ENCODE data around the gene AK9. TPM values are rescaled to one million over a fixed set of nuclear protein-coding genes. Genes with fewer than 3 reads are reported as not detected.
"Not testable (repeated sequence)": the region's sequence is repeated elsewhere in the genome, so short reads cannot be mapped to it uniquely, and the experiment has no call there.

AK9 gene
- total RNA-seq, 1 experiment from 2014 or later = 2.6 TPM

GRCh38 chr6:109714166-109714565 is 23.2 kb upstream of the AK9 start:
- intact Hi-C loops (cut with micrococcal nuclease; ENCODE audit: unreplicated experiment) = no loop called here
- Histone ChIP-seq H3K4me3 (ENCODE audit: low read depth, low read length, poor library complexity, severe bottlenecking) (no peak overlapping the region), H3K36me3 (ENCODE audit: insufficient read depth, low read length, poor library complexity, severe bottlenecking) (no peaks in the 10 kb centered on the region), H3K27ac (ENCODE audit: low read depth, low read length, poor library complexity, severe bottlenecking) (no peak overlapping the region), H3K9me3 (ENCODE audit: low read depth, low read length, poor library complexity, severe bottlenecking) (no peaks in the 10 kb centered on the region), H3K27me3 (replicated peaks; ENCODE audit: insufficient read depth, low read depth, low read length, poor library complexity) (no peaks in the 10 kb centered on the region), H3K4me1 (ENCODE audit: insufficient read depth, low read length, poor library complexity, severe bottlenecking) (peaks cover 3% of the 10 kb centered on the region)
- no peak for DNase-seq (ENCODE audit: low spot score)
- POLR2A ChIA-PET (ENCODE audit: low non-redundant PET) = no interaction called here
- BruUV-seq (replicated peaks) = no TSS peak
- CTCF ChIA-PET = no interaction called here
- no peak for TF ChIP-seq CTCF (conservative IDR thresholded peaks at IDR 0.05; ENCODE audit: low read depth, low read length)
- no peak for TF ChIP-seq EZH2 (IDR thresholded peaks at IDR 0.05; ENCODE audit: borderline replicate concordance, low read depth, low read length, poor library complexity, severe bottlenecking)

DNA sequence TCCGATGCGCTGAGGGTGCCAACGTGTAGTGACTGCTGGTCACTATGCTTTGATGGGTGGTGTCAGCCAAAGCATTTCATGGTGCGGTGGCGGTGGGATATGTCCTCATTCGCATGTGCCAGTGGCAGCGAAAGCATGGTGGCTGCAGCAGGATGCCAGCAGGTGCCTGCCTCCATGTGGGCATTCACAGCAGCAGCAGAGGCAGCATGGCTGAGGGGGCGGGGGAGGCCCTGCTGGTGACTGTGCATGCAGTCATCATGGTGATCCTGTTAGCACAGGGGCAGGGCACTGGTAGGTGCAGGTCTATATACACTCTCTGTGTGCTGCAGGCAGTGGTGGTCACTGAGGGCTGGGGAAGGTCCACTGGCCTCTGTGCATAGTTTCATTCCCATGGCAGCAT is 22.1 kb upstream of the AK9 start:
- no peaks in the 10 kb centered on the region for H3K9me3 ChIP-seq (ENCODE audit: low read depth, low read length, poor library complexity, severe bottlenecking)
- intact Hi-C loops (cut with micrococcal nuclease; ENCODE audit: unreplicated experiment) = no loop called here
- TF ChIP-seq EZH2 (IDR thresholded peaks at IDR 0.05; ENCODE audit: borderline replicate concordance, low read depth, low read length, poor library complexity, severe bottlenecking) = no peak
- no peak for TF ChIP-seq CTCF (conservative IDR thresholded peaks at IDR 0.05; ENCODE audit: low read depth, low read length)
- H3K36me3 ChIP-seq (ENCODE audit: insufficient read depth, low read length, poor library complexity, severe bottlenecking) = no peaks in the 10 kb centered on the region
- DNase-seq (ENCODE audit: low spot score) = no peak
- BruUV-seq (replicated peaks) = no TSS peak
- no peak overlapping the region for H3K4me3 ChIP-seq (ENCODE audit: low read depth, low read length, poor library complexity, severe bottlenecking)
- H3K4me1 ChIP-seq (ENCODE audit: insufficient read depth, low read length, poor library complexity, severe bottlenecking) = peaks cover 3% of the 10 kb centered on the region
- H3K27me3 ChIP-seq (replicated peaks; ENCODE audit: insufficient read depth, low read depth, low read length, poor library complexity) = no peaks in the 10 kb centered on the region
- ChIA-PET CTCF (no interaction called here), POLR2A (ENCODE audit: low non-redundant PET) (no interaction called here)
- H3K27ac ChIP-seq (ENCODE audit: low read depth, low read length, poor library complexity, severe bottlenecking) = no peak overlapping the region

DNA sequence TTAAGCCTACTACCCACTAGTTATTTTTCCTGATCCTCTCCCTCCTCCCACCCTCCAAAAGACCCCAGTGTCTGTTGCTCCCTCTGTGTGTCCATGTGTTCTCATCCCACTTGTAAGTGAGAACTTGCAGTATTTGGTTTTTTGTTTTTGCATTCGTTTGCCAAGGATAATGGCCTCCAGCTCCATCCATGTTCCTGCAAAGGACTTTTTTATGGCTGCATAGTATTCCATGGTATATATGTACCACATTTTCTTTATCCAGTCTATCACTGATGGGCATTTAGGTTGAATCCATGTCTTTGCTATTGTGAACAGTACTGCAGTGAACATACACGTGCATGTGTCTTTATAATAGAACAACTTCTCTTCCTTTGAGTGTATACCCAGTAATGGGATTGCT is 17.1 kb upstream of the AK9 start:
- CTCF ChIA-PET; DNase-seq (ENCODE audit: low spot score); POLR2A ChIA-PET (ENCODE audit: low non-redundant PET); H3K4me1 ChIP-seq (ENCODE audit: insufficient read depth, low read length, poor library complexity, severe bottlenecking); H3K4me3 ChIP-seq (ENCODE audit: low read depth, low read length, poor library complexity, severe bottlenecking); BruUV-seq (replicated peaks); H3K9me3 ChIP-seq (ENCODE audit: low read depth, low read length, poor library complexity, severe bottlenecking); H3K36me3 ChIP-seq (ENCODE audit: insufficient read depth, low read length, poor library complexity, severe bottlenecking); H3K27me3 ChIP-seq (replicated peaks; ENCODE audit: insufficient read depth, low read depth, low read length, poor library complexity); H3K27ac ChIP-seq (ENCODE audit: low read depth, low read length, poor library complexity, severe bottlenecking): not testable (repeated sequence)
- intact Hi-C loops (cut with micrococcal nuclease; ENCODE audit: unreplicated experiment) = loop anchor here (5.0 kb wide), 1 partner anchor 181 kb away; no protein-coding TSS in a partner anchor

DNA sequence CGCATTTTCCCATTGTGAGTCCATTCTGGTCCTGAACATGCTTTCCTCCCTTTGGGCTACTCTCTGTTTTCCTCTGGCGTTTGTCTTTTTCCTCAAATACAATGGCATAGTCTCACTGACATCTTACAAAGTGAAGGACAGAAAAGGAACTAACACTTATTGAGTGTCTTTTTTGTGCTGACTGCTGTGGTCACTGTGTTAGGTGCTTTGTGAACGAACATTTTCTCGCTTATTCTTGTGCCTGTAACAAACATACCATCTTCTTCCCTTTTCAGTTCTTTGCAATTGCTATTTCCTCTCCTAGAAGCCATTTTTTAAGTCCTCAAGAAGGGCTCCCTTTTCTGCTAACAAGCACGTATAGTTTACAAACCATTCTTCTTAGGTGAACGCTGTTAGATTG is 15.5 kb upstream of the AK9 start:
- BruUV-seq (replicated peaks) = no TSS peak
- CTCF ChIA-PET = no interaction called here
- H3K4me1 ChIP-seq (ENCODE audit: insufficient read depth, low read length, poor library complexity, severe bottlenecking) = peaks cover 4% of the 10 kb centered on the region

More for the DNA sequence above, 15.5 kb upstream of the AK9 start:
- H3K9me3 ChIP-seq (ENCODE audit: low read depth, low read length, poor library complexity, severe bottlenecking) = no peaks in the 10 kb centered on the region
- intact Hi-C loops (cut with micrococcal nuclease; ENCODE audit: unreplicated experiment) = loop anchor here (5.0 kb wide), 1 partner anchor 179 kb away; no protein-coding TSS in a partner anchor
- no peak for DNase-seq (ENCODE audit: low spot score)
- H3K4me3 ChIP-seq (ENCODE audit: low read depth, low read length, poor library complexity, severe bottlenecking) = no peak overlapping the region
- H3K27ac ChIP-seq (ENCODE audit: low read depth, low read length, poor library complexity, severe bottlenecking) = no peak overlapping the region
- no peaks in the 10 kb centered on the region for H3K36me3 ChIP-seq (ENCODE audit: insufficient read depth, low read length, poor library complexity, severe bottlenecking)
- POLR2A ChIA-PET (ENCODE audit: low non-redundant PET) = no interaction called here
- H3K27me3 ChIP-seq (replicated peaks; ENCODE audit: insufficient read depth, low read depth, low read length, poor library complexity) = no peaks in the 10 kb centered on the region
- TF ChIP-seq EZH2 (IDR thresholded peaks at IDR 0.05; ENCODE audit: borderline replicate concordance, low read depth, low read length, poor library complexity, severe bottlenecking) (no peak), CTCF (conservative IDR thresholded peaks at IDR 0.05; ENCODE audit: low read depth, low read length) (no peak)

All from A673 (cell line).